ENCODE data around the gene TMPRSS13.
A peak's percentile ranks its signal among the peaks of the same experiment; 100 is the strongest.
"Not testable (repeated sequence)": the region's sequence is repeated elsewhere in the genome, so short reads cannot be mapped to it uniquely, and the experiment has no call there.

Gene TMPRSS13

DNA sequence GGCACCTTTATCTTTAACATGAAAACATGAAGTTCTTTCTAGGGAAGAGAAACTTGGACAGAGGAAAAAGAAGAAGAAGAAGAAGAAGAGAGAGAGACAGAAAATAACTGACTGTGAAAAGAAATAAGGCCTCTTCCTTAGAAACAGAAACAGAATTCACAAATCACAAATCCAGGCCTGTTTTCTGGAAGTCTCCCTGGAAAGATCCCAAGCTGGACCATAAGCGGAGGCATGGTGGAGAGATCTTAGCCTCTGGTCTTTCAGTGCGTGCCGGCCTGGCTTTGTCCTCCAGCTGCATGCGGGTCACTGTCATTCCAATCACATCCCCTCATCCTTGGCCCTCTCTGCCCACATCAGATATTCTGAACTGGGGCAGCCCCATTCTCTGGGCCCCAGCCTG is 59.6 kb downstream of the TMPRSS13 start:
- no peak for DNase-seq

DNA sequence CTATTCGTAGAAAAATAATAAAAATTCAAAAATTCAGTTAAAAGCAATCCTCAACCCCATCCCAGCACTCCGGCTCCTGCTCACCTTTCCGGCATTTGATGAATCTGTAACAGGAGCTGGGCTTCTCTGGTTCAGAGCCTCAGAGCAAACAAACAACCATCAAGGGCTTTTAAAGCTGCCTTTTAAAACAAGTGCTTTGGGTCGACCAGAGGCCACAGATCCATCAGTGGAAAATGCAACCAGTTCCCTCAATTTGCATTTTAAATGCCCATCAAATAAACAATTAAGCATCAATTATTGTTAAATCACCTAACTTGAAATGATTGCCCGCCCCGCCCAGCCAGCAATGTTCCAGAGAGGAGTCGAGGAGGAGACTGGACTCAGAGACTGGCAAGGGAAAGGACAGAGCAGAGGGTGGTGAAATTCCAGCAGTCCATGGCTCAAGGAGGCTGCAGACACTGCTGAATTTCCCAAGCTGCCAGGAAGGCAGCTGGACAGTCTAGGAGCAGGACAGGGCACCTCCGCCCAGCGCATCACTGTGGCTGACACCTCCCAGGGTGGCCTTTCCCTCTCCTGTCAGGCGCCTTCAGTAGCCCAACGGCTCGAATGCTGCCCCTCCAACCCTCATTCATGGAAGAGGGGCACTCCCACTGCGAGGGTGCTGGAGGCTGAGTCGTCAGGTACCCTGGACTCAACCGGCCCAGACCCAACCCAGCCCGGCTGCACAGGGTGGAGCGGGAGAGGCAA is 60.2 kb downstream of the TMPRSS13 start:
- no peak for DNase-seq

DNA sequence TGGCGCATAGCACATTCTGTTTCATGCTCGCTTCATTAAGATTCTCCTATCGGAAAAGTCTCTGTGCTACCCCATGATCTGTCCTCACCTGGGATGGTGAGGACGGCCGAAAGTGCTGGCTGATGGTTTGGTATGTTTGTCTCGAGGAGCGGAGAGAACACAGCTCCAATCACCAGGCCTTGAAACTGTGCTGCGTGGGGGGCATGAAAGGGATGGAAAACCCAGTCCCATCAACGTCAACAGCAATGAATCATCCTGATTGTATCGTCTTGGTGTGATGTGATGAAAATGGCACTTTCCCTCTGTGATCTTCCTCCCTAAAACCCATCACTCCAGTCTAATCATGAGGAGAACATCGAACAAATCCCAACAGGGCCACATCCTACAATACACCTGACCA is 61.1 kb downstream of the TMPRSS13 start:
- no peak for DNase-seq

DNA sequence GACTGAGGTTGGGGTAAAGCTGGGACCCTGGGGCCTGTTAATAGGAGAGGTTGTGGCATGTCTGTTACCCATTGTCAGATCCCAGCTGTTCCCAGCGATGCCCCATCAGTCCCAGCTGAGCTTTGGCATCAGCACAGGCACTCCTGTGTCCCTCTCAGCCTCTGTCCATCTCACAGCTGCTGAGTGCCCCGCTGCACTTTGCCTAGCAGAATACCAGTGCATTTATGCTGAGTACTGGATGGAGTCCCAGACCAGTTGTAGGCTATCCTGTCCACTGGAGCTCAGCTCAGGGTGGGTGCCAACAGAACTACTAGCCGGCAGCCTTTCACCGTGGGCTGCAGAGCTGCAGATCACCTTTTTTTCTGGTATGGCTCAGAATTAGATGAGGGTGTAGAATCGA is 62.7 kb downstream of the TMPRSS13 start:
- DNase-seq, result no peak

DNA sequence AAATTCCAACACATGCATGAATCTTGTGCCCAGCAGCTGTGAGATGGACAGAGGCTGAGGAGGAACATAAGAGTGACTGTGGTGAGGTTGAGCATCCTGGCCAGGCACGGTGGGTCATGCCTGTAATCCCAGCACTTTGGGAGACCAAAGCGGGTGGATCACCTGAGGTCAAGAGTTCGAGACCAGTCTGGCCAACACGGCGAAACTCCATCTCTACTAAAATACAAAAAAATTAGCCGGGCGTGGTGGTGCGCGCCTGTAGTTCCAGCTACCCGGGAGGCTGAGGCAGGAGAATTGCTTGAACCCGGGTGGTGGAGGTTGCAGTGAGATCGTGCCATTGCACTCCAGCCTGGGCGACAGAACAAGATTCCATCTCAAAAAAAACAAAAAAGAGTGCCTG is 63.7 kb downstream of the TMPRSS13 start:
- DNase-seq, result not testable (repeated sequence)

DNA sequence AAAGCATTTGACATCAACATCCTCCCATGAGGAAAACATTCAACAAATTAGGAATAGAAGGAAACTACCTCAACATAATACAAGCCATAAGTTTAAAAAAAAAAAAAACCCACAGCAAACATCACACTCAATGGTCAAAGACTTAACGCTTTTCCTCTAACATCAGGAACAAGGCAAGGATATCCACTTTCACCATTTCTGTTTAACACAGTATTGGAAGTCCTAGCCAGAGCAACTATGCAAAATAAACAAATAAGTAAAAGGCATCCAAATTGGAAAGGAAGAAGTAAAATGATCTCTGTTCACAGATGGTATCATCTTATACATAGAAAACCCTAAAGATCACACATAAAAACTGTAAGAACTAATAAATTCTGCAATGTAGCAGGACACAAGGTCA is 65.8 kb downstream of the TMPRSS13 start:
- DNase-seq, result no peak

DNA sequence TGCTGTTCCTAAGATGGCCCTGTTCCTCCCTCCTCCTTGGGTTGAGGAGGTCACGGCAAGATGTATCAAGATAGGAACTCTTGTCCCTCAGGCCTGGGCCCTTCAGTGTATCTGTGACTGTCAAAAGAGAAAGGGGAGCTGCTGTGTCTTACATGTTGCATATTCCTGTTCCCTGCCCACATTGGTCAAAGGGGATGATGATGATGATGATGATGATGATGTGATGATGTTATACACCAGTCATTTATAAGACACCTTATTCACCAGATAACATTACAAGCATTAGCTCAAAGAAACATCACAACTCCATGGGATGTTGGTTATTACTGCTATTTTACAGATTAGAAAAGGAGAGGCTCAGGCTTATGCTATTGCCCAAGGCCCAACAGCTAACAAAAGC is 66.4 kb downstream of the TMPRSS13 start:
- DNase-seq, result no peak

DNA sequence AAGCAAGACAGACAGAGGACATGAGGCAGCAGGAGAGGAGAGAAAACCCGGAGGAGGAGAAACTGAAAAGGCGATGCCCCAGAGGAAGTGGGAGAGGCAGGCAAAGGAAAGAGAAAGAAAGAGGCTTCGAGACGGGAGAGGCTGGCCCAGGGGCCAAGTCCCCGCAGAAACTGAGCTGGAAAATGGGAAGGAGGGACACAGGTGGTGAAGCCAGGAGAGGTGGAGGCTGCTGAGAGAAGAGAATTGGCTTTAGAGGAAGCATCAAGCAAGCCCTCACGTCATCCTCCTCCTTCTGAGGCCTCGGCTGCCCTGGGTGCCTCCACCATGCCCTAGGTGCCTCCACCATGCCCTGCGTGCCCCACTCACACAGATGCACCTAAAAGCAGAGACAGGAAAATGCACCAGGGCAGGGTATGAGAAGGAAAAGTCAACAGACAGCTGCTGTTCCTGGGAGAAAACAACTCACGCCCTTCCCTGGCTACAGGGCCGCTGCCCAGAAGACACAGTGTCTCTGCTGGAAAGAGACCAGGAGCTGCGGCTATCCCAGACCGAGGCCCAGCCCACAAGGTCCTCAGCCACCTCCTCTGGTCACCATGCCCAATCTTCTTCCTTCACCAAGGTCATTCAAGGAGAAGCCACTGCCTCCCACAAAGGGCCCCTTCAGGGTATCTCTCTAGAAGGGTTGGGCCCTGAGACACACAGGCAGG is 67.0 kb downstream of the TMPRSS13 start:
- no peak for DNase-seq

DNA sequence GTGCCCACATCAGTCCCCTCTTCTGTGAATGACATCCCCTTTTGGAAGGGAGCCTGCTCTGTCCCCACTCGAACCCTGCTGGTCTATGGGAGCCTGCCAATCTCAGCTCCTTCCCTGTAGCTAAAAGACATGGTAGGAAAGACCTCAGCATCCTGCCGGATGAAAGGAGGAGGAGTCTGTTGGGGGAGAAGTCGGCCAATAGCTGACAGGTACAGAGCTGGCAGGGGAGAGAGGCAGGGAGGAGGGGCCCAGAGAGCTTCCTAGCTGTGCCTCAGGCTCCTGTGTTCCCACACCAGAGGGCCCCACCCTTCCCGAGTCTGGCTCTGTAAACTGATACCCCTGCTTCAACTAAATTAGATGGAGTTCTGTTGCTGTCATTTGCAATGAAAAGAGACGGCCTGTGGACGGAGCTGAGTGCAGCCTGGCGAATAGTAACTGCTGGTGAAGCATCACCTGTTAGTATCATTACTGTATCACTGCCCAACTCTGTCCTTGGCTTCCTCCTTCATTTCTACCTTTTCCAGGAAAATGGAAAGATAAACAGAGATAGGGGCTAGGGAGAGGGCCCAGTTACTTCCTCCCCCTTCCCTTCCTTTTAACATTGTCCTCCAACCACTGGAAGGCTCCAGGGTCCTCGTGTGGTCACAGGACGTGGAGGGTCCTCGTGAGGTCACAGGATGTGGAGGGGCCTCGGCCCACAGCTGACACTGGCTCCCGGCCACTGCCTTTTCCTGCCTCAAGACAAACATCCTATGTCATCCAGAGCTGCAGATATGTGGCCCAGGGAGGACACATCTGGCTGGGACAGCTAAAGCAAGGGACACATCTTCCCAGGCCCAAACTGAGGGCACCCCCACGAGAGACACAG is 67.8 kb downstream of the TMPRSS13 start:
- DNase-seq, result peak; percentile 94

DNA sequence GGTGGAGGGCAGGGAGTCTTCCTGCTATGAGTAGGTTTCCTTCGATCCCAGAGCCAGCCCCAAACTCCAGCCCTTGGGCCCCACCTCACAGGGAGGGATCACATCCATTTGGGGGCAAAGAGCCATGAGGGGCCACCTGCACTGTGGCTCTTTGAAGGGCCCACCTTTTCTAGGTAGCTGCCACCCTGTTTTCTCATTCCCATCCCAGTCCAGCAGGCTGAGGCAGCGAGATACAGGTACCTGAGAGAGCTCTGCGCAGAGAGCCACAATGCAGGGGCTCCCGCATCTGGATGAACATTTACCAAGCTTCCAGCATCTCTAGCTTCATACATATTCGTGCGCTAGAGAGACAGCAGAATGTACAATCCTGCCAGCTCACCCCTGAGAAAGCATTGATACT is 69.1 kb downstream of the TMPRSS13 start:
- no peak for DNase-seq

DNA sequence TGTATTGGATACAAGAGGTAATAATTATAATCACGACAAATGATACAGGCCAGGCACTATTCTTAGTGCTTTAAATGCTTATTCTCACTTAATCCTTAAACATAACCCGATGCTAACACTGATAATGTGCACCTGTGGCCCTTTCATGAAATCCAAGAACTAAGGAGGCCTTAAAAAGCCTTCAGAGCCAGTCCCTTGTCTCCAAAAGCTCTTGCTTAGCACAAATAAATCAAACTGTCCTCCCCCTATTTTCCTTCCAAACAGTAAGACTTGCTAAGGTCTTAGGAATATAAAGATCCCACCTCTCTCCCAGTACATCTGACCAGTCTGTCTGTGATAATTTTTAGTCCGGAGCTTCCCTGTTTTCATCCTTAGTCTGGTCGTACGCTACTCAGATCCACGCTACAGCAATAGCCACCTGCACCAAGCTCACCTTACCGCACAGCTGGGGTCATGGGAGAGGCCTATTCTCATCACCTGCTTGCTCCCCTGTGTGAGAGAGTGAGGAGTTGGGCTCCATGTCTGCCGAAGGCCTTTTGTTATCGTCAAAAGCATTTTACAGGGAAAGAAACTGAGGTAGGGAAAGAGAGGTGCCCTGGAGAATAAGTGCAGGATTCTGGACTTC is 69.6 kb downstream of the TMPRSS13 start:
- DNase-seq, result no peak

DNA sequence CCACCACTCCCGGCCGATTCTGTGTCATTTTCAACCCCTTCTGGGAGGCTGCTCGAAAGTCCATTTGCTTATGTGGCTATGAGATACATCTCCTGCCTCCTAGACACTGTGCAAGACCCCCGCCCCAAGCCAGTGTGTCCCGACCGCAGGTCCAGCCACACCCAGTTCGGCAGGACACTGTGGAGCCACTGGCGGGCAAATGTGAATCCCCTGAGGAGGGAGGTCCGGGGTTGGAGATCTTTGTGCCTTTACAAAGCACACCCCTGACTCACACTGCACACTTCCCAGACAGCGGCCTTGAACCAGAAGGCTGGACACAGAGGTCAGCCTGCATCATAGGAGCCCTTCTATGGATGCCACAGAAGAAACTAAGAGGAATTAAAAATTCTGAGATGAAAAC is 70.1 kb downstream of the TMPRSS13 start:
- DNase-seq, result no peak

DNA sequence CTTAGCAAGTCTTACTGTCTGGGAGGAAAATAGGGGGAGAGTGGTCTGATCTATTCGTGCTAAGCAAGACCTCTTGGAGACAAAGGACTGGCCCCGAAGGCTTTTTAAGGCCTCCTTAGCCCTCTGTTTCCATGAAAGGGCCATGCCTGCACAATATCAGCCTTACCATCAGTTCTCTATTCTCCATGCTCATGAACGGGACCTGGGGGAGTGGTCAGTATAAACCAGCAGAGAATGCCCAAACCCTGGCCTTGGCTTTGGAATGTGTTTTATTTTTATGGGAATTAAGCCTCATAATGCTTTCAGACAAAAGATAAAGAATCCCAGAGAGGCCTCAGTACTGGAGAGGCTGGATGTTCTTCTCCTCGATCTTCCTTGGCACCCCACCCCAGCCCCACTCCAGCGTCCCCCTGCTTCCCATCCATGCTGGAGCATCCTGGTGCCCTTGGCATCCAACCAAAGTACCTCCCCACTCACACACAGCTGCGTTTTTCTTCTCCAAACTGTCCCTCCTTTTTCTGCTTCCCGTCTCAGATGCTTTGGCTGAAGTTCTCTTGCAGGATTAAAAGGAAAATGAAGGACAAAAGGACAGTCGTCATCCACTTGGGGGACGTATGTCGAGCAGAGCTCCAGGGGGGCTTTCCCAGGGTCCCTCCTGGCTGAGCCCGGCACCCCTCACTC is 71.3 kb downstream of the TMPRSS13 start:
- DNase-seq, result no peak

DNA sequence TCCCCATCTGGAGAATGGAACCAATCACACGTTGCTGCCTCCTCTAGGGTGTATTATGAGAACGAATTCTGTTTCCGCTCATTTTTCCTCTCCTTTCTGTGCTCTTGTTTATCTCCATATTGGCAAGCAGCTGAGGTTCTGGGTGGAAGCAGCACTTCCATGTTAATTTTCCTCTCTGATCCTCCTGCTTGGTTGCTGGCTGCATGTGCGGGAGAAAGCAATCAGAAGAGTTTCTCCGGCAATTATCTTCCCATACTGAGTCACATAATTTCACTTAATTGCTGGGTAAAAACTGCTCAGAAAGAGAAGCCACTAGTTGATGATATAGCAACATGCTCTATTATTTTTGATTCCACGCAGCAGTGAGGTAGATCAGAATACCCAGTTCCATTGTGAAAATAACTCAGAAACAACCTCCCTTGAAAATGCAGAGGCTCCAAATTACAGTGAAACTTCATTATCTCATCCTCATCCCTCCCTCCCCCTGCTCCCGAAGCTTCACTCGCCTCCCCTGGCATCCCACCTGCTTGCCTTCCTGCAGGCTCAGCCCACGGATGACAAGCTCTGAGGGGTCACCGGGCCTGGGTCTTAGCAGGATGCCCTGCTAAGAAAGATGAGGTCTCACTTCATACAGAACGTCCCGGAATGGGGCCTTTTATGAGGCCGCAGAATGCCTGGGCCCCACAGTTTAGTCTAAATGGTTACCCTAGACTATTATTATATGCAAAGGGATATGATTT is 73.1 kb downstream of the TMPRSS13 start:
- DNase-seq, result no peak

DNA sequence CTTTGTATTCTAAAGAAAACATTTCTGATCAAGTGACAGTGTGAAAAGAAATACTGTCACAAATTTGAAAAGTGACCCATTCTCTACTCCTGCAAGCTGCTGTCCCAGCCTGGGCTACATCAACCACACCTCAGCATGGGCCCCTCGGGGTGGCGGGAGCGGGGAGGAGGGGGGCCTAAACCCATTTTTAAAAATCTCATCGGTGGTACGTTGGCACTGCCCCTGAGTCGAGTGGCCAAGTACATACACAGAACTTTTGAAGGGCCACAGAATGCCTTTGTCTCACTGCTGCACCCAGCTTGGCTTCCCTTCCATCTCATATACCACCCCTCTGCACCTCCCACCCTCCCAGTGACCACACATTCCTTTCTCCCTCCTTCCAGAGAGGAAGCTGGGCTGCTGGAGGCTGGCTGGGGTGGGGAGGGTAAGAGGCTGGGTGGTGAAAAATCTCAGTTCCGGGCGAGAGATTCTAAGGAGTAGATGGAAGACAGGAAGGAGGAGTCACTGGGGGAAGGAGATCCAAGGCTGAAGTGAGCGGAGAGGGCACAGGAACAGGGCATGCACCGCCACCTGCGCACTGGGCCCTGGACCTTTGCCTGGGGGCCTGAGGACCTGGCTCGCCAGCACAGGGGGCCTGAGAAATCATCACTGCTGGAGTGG is 73.9 kb downstream of the TMPRSS13 start:
- no peak for DNase-seq

DNA sequence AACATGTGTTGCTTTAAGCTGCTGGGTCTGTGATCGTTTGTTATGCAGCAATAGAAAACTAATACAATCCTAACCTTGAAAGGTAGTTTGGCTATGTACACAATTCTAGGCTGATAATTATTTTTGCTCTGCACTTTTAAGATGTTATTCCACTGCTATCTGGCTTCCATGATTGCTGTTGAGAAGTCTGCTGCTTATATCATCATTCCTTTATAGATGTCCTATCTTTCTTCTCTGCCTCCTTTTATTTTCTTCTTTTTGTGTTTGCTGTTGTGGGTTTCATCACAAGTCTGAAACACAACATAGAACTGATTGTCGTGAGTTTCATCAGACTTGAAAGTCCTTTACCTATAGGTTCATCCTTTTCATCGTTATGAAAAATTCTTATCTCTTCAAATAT is 76.9 kb downstream of the TMPRSS13 start:
- DNase-seq, result no peak

DNA sequence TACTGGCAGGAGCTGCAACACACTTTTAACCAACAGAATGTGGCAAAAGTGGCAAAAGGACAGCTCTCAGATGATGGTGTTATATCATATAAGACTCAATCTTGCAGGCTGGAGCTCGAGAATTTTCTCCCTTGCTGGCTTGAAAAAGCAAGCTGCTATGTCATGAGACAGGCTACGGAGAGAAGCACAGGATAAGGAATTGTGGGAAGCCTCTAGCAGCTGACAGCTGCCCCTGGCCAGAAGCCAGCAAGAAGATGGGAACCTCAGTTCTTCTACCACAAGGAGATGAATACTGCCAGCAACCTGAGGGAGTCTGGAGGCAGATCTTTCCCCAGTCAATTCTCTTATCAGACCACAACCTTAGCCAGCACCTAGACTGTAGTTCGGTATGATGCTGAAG is 77.3 kb downstream of the TMPRSS13 start:
- no peak for DNase-seq

DNA sequence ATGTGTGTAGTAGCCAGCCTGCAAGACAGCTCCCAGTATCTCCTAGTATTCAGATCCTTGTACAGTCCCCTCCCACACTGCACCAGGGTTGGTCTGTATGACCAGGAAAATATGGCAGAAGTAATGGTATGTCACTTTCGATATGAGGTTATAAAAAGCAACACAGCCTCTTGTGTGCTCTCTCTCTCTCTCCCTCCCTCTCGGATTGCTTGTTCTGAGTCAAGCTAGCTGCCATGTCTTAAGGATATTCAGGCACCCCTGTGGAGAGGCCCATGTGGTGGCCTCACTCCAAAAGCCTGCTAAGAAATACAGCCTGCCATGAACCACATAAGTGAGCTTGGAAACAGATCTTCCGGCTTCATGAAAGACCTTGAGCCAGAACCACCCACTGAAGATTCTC is 78.1 kb downstream of the TMPRSS13 start:
- no peak for DNase-seq

Data from NCI-H510A (cell line).